Activated CD4-positive, CD25-positive, alpha-beta regulatory T cell treated with anti-CD3 and anti-CD28 coated beads, Interleukin-2, amount 50 U/mL, for 24 hours (primary cell): Measurements from ENCODE around the gene ARHGEF12.

Experiments
- ATAC-seq, 2 donors: fragments of 150-1000 bp; cut with Tn5 transposase; one replicate each; pipeline ENCODE4 v1.10.0; 2021; ENCODE audit warnings: mild to moderate bottlenecking in 1 of 2, moderate library complexity in 1 of 2

The ARHGEF12 gene

GRCh38 chr11:120520091-120520822 is 184.0 kb downstream of the ARHGEF12 start:
- no peak for ATAC-seq

GRCh38 chr11:120521176-120521575 is 185.0 kb downstream of the ARHGEF12 start:
- no peak for ATAC-seq

GRCh38 chr11:120522021-120522420 is 185.8 kb downstream of the ARHGEF12 start:
- ATAC-seq: no peak

- no peak for ATAC-seq
Measured at GRCh38 chr11:120522736-120523135, 186.5 kb downstream of the ARHGEF12 start.

- ATAC-seq: no peak
Measured at GRCh38 chr11:120523196-120523595, 187.0 kb downstream of the ARHGEF12 start.

GRCh38 chr11:120524536-120525085 is 188.4 kb downstream of the ARHGEF12 start:
- ATAC-seq: no peak

- no peak for ATAC-seq
Measured at GRCh38 chr11:120525261-120526171, 189.3 kb downstream of the ARHGEF12 start.

GRCh38 chr11:120526241-120526640 is 190.0 kb downstream of the ARHGEF12 start:
- ATAC-seq: no peak

- no peak for ATAC-seq
Measured at GRCh38 chr11:120527111-120527761, 191.0 kb downstream of the ARHGEF12 start.

GRCh38 chr11:120528749-120529148 is 192.5 kb downstream of the ARHGEF12 start:
- ATAC-seq: no peak

GRCh38 chr11:120529214-120529613 is 193.0 kb downstream of the ARHGEF12 start:
- no peak for ATAC-seq

GRCh38 chr11:120529911-120530310 is 193.7 kb downstream of the ARHGEF12 start:
- ATAC-seq: no peak

- ATAC-seq: no peak
Measured at GRCh38 chr11:120532082-120532831, 196.0 kb downstream of the ARHGEF12 start.

GRCh38 chr11:120532832-120533196 is 196.6 kb downstream of the ARHGEF12 start:
- no peak for ATAC-seq

GRCh38 chr11:120536091-120536796 is 200.0 kb downstream of the ARHGEF12 start:
- no peak for ATAC-seq

- no peak for ATAC-seq
Measured at GRCh38 chr11:120536797-120537169, 200.6 kb downstream of the ARHGEF12 start.

GRCh38 chr11:120537996-120538395 is 201.8 kb downstream of the ARHGEF12 start:
- ATAC-seq: no peak

GRCh38 chr11:120538707-120539106 is 202.5 kb downstream of the ARHGEF12 start:
- no peak for ATAC-seq
